Stimulated activated CD8-positive, alpha-beta memory T cell treated with anti-CD3 and anti-CD28 coated beads, Interleukin-7, amount 100 ng/mL, for 1 hour (primary cell): Measurements from ENCODE around the gene CHN1.

ENCODE experiments used
- DNase-seq, 2 donors: peaks; one replicate each; pipeline ENCODE4 v3.0.0-alpha.2; 2020; ENCODE audit warnings: low read depth in 2 of 2

CHN1 gene

GRCh38 chr2:174924061-174924693 is 81.0 kb downstream of the CHN1 start:
- no peak for DNase-seq

GRCh38 chr2:174919947-174920595 is 85.1 kb downstream of the CHN1 start:
- DNase-seq: no peak

- DNase-seq: no peak
Measured at GRCh38 chr2:174918886-174919526, 86.2 kb downstream of the CHN1 start.

- DNase-seq: no peak
Measured at GRCh38 chr2:174916270-174916930, 88.8 kb downstream of the CHN1 start.

GRCh38 chr2:174914853-174915760 is 90.1 kb downstream of the CHN1 start:
- no peak for DNase-seq

- DNase-seq: no peak
Measured at GRCh38 chr2:174908284-174908683, 96.9 kb downstream of the CHN1 start.

- DNase-seq: no peak
Measured at GRCh38 chr2:174903264-174903556, 102.0 kb downstream of the CHN1 start.

- DNase-seq: no peak
Measured at GRCh38 chr2:174902506-174903263, 102.5 kb downstream of the CHN1 start.

GRCh38 chr2:174901075-174901474 is 104.1 kb downstream of the CHN1 start:
- DNase-seq: no peak

- DNase-seq: no peak
Measured at GRCh38 chr2:174897286-174897685, 107.9 kb downstream of the CHN1 start.

- no peak for DNase-seq
Measured at GRCh38 chr2:174893018-174893417, 112.2 kb downstream of the CHN1 start.

GRCh38 chr2:174892546-174892945 is 112.6 kb downstream of the CHN1 start:
- no peak for DNase-seq

GRCh38 chr2:174888646-174889271 is 116.4 kb downstream of the CHN1 start:
- no peak for DNase-seq

GRCh38 chr2:174888146-174888545 is 117.0 kb downstream of the CHN1 start:
- no peak for DNase-seq

- DNase-seq: no peak
Measured at GRCh38 chr2:174882416-174882815, 122.8 kb downstream of the CHN1 start.

GRCh38 chr2:174881678-174882077 is 123.5 kb downstream of the CHN1 start:
- no peak for DNase-seq

- no peak for DNase-seq
Measured at GRCh38 chr2:174878537-174879147, 126.5 kb downstream of the CHN1 start.

GRCh38 chr2:174877751-174878150 is 127.4 kb downstream of the CHN1 start:
- DNase-seq: no peak

- DNase-seq: no peak
Measured at GRCh38 chr2:174877301-174877700, 127.9 kb downstream of the CHN1 start.

GRCh38 chr2:174874085-174874484 is 131.1 kb downstream of the CHN1 start:
- no peak for DNase-seq
